GM12801 (cell line): Measurements from ENCODE around the gene ADCY5.

Experiments used
- CTCF ChIP-seq: IDR thresholded peaks from one replicate; pipeline ENCODE4 v1.5.1; 2011; ENCODE audit warnings: control low read depth; ENCODE audit not compliant: insufficient read length; ENCODE audit errors: extremely low read depth

Gene ADCY5

GRCh38 chr3:123419181-123419849, 29.6 kb downstream of the ADCY5 start:
- no peak for TF ChIP-seq CTCF

GRCh38 chr3:123416647-123417046, 32.2 kb downstream of the ADCY5 start:
- TF ChIP-seq CTCF, result no peak

GRCh38 chr3:123416173-123416572, 32.7 kb downstream of the ADCY5 start:
- no peak for TF ChIP-seq CTCF

DNA sequence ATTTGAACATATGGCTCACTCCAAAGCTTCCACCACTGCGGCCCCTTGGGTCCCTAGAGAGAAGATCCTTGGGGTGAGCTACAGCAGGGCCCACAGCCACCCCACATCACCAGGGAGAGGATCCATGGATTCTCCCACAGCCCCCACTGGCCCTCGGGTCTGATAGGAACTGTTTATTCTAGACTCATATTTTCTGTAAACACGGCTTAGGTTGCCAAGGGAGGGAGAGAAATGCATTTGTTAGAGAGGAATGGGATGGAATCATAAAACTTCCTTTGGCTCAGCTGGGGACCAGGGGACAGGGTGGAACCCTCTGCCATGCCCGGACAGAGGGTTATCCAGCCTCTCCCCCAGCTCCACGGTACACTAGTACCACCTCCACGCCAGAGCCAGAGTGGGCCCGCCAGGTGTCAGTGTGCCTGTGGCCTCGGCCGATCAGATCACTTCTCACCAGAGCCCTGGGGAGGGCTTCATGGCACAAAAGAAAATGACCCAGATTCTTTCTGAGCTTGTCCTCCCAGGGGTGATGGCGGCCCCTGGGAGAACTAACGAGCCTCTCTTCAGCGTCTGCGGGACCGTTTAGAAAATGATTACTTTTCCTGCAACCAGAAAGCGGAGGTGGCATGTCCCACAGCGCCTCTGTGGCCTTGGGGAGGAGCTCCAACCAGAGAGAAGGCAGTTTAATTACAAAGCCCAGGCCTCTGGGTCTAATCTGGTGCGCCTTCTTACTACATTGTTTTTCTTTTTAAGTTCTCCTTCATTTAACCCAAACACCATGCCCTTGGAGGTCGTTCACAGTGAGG, 33.7 kb downstream of the ADCY5 start:
- no peak for TF ChIP-seq CTCF

DNA sequence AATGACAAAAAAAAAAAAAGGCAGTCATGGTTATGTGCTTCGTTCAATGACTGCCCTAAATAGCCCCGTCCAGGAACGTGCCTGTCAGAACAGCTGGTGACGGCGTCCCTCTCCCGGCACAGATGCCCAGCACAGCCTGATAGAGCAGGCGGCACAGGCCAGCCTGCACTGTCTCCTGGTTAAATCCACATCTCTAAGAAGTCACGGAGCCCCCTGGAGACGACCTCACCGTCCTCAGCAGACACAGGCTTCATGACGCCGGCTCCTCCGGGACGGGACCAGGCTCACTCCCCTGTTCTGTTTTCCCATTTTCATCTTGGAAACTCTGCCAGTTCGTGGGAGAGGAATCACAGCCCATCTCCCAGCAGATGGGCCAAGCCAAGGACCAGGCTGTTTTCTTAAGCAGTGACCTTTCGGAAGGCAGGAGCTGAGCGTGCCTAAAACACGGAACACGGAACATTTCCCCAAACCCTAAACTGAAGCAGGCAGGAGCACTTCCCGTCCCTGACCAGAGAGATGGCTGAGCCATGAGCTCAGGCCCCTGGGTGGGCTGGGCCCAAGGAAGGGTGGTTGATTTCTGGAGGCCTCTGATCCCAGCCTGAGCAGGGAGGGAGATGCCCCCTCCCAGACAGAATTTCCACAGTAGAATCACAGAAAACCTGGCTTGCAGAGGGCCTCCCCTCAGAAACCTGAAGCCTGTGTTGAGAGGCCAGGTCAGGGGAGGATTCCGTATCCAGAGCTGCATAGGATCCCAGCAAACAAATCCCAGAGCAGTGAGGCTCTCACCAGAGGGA, 35.9 kb downstream of the ADCY5 start:
- TF ChIP-seq CTCF, result no peak

DNA sequence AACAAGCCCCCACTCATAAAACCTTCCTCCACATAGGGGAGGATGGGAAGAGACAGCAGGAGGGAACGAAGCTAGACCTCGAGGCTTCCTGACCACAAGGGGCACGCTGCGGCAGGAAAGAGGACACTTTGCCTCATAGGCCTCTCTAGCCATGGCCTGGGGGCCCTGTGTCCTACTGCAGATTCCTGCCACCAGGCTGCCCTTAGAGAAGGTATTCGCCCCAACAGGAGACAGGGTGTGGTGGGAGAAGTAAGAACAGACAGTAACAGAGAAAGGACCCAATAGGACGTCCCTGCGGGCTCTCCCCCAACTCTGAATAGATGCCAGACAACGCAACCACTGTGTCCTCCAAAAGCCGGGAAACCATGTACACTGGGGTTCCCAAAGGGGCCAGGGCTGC, 36.8 kb downstream of the ADCY5 start:
- no peak for TF ChIP-seq CTCF

DNA sequence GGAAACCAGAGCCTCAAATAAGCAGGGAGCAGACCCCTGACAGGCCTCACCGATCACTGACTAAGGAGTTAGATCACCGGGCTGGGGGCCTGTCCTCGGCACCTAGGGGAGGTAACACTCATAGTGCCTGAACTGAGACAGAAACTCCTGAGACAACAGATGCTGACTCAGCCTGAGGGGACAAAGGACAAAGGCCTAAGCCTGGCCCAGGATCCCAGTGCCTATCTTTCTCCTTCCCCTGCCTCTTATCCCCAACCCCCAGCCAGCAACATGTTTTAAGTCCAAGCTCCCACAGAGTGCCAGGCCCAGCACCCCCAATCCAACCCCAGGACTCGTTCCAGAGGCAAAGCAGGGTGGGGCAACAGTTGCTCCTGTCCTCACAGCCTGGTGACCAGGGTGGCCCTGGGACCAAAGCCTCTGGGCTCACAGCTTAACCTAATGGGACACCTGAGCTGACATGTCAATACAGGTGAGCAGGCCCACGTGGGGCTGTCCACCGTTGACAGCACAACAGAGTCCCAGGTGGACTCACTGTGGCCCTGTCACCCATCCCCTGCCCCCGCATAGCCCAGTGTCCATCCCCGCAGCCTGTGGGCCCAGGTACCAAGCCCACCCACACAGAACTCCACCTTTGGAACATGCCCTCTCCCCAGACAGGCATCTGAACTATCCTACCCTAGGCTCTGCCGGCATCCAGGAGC, 37.4 kb downstream of the ADCY5 start:
- no peak for TF ChIP-seq CTCF
